ENCODE results near the gene TMEM94. TPM values are rescaled to one million over a fixed set of nuclear protein-coding genes. Genes with fewer than 3 reads are reported as not detected.

Gene TMEM94
- total and polyA plus RNA-seq, 2 of the 13 experiments (the other 11 are each of a cell fraction or from before 2014, with no cell fraction given): 32.6 to 134 TPM

GRCh38 chr17:75490953-75491649, 34.7 kb downstream of the TMEM94 start:
- Histone ChIP-seq H3K4me2 (ENCODE audit: low read depth, low read length) (no peak overlapping the region), H3K4me3 (replicated peaks in 1 of 3; ENCODE audit: insufficient read depth in 1 of 3, low read depth in 2 of 3, low read length in 3 of 3) (no peak overlapping the region), H3K27me3 (ENCODE audit: control insufficient read depth in 1 of 2, insufficient read depth in 2 of 2, low read length in 2 of 2) (no peaks in the 10 kb centered on the region), H3K36me3 (replicated peaks in 1 of 2; ENCODE audit: control insufficient read depth in 1 of 2, insufficient read depth in 2 of 2, low read length in 2 of 2) (peaks cover 45 to 65% of the 10 kb centered on the region in 2 experiments), H3K79me2 (ENCODE audit: insufficient read depth, low read length) (no peaks in the 10 kb centered on the region), H3K27ac (ENCODE audit: extremely low read length, insufficient read depth, low read length) (no peak overlapping the region), H3K4me1 (ENCODE audit: insufficient read depth, low read length) (no peaks in the 10 kb centered on the region), H4K20me1 (ENCODE audit: insufficient read depth, low read length) (peaks cover 3% of the 10 kb centered on the region; the same call in 1 of the 2 replicates), H2AFZ (ENCODE audit: low read length) (no peak overlapping the region), H3K9me3 (ENCODE audit: low read length) (no peaks in the 10 kb centered on the region), H3K9ac (ENCODE audit: insufficient read depth, low read depth, low read length) (no peak overlapping the region)
- intact Hi-C loops (cut with micrococcal nuclease; ENCODE audit: unreplicated experiment) (no loop called here), in situ Hi-C loops (cut with HindIII; ENCODE audit: extremely low pct_ligation_motif_present, low pct_unique_long_range_greater_than_20kb) (no loop called here)
- no peak for FAIRE-seq
- CTCF ChIA-PET (ENCODE audit: low intra/inter-chr PET ratio, low total read pairs): no interaction called here
- no peak for DNase-seq (ENCODE audit: low spot score)
- WGBS (ENCODE audit: low lambda C conversion rate): 97% methylated on average over 8 of the region's 19 CpGs
- BruUV-seq (replicated peaks): no TSS peak
- no peak for ATAC-seq
- POLR2A ChIA-PET: no interaction called here
- TF ChIP-seq THRA (CRISPR knock-in tag; IDR thresholded peaks at IDR 0.05; ENCODE audit: borderline replicate concordance) (no peak), ZC3H4 (CRISPR knock-in tag; IDR thresholded peaks at IDR 0.05; ENCODE audit: borderline replicate concordance) (no peak), AGO2 (optimal IDR thresholded peaks at IDR 0.05; ENCODE audit: low read depth, low read length) (peak; percentile 41), TCF12 (IDR thresholded peaks at IDR 0.05) (no peak), TCF12 (CRISPR knock-in tag; IDR thresholded peaks at IDR 0.05) (no peak)
- TF ChIP-seq, protein P1, sequence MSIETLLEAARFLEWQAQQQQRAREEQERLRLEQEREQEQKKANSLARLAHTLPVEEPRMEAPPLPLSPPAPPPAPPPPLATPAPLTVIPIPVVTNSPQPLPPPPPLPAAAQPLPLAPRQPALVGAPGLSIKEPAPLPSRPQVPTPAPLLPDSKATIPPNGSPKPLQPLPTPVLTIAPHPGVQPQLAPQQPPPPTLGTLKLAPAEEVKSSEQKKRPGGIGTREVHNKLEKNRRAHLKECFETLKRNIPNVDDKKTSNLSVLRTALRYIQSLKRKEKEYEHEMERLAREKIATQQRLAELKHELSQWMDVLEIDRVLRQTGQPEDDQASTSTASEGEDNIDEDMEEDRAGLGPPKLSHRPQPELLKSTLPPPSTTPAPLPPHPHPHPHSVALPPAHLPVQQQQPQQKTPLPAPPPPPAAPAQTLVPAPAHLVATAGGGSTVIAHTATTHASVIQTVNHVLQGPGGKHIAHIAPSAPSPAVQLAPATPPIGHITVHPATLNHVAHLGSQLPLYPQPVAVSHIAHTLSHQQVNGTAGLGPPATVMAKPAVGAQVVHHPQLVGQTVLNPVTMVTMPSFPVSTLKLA (IDR thresholded peaks at IDR 0.05): no peak

Measured in HepG2 (cell line).